ENCODE data around the gene DPYD. TPM values are rescaled to one million over a fixed set of nuclear protein-coding genes. Genes with fewer than 3 reads are reported as not detected.

DPYD gene
- total and polyA plus RNA-seq, 7 donors = 6.0 to 56.1 (median 40.2) TPM

- Histone ChIP-seq H3K36me3 (no peaks in the 10 kb centered on the region), H3K27ac (no peak overlapping the region), H3K4me3 (no peak overlapping the region), H3K9me3 (no peaks in the 10 kb centered on the region), H3K27me3 (no peaks in the 10 kb centered on the region), H3K4me1 (peaks cover 0 to 5% (median 0%) of the 10 kb centered on the region in 4 donors)
- 64 to 82% methylated on average over 1 of the region's 1 CpG for WGBS, 2 donors
- no peak for DNase-seq
- TF ChIP-seq POLR2A (IDR thresholded peaks at IDR 0.05) (no peak), CTCF (IDR thresholded peaks at IDR 0.05) (no peak), EP300 (IDR thresholded peaks at IDR 0.05) (no peak), POLR2AphosphoS5 (IDR thresholded peaks at IDR 0.05) (no peak)
- intact Hi-C loops (cut with DNase I) = no loop called here
Measured at GRCh38 chr1:97832481-97832880, 88.4 kb downstream of the DPYD start.

- Histone ChIP-seq H3K36me3 (no peaks in the 10 kb centered on the region), H3K27me3 (no peaks in the 10 kb centered on the region), H3K4me1 (peaks cover 0 to 5% (median 0%) of the 10 kb centered on the region in 4 donors), H3K4me3 (no peak overlapping the region), H3K27ac (no peak overlapping the region), H3K9me3 (no peaks in the 10 kb centered on the region)
- intact Hi-C loops (cut with DNase I) = no loop called here
- TF ChIP-seq POLR2AphosphoS5 (IDR thresholded peaks at IDR 0.05) (no peak), EP300 (IDR thresholded peaks at IDR 0.05) (no peak), CTCF (IDR thresholded peaks at IDR 0.05) (no peak), POLR2A (IDR thresholded peaks at IDR 0.05) (no peak)
- DNase-seq = no peak
- 62 to 91% methylated on average over 3 of the region's 3 CpGs for WGBS, 2 donors
Measured at GRCh38 chr1:97827887-97828286, 92.9 kb downstream of the DPYD start.

- Histone ChIP-seq H3K4me3 (no peak overlapping the region), H3K36me3 (no peaks in the 10 kb centered on the region), H3K9me3 (no peaks in the 10 kb centered on the region), H3K27ac (no peak overlapping the region), H3K27me3 (no peaks in the 10 kb centered on the region), H3K4me1 (no peaks in the 10 kb centered on the region)
- TF ChIP-seq CTCF (IDR thresholded peaks at IDR 0.05) (no peak), POLR2AphosphoS5 (IDR thresholded peaks at IDR 0.05) (no peak)
- no peak for DNase-seq
- intact Hi-C loops (cut with DNase I) = no loop called here
Measured at GRCh38 chr1:97826820-97827219, 94.0 kb downstream of the DPYD start.

- intact Hi-C loops (cut with DNase I) = no loop called here
- no peak overlapping the region for H3K27ac ChIP-seq
- no peaks in the 10 kb centered on the region for H3K36me3 ChIP-seq
- no peak overlapping the region for H3K4me3 ChIP-seq
- no peaks in the 10 kb centered on the region for H3K9me3 ChIP-seq
- TF ChIP-seq POLR2A (IDR thresholded peaks at IDR 0.05) (no peak), EP300 (IDR thresholded peaks at IDR 0.05) (no peak), POLR2AphosphoS5 (IDR thresholded peaks at IDR 0.05) (no peak), CTCF (IDR thresholded peaks at IDR 0.05) (no peak)
- DNase-seq = no peak
- no peaks in the 10 kb centered on the region for H3K27me3 ChIP-seq
- H3K4me1 ChIP-seq = no peaks in the 10 kb centered on the region
- 84% methylated on average over 5 of the region's 5 CpGs for WGBS, 2 donors
Measured at GRCh38 chr1:97824624-97825023, 96.2 kb downstream of the DPYD start.

DNA sequence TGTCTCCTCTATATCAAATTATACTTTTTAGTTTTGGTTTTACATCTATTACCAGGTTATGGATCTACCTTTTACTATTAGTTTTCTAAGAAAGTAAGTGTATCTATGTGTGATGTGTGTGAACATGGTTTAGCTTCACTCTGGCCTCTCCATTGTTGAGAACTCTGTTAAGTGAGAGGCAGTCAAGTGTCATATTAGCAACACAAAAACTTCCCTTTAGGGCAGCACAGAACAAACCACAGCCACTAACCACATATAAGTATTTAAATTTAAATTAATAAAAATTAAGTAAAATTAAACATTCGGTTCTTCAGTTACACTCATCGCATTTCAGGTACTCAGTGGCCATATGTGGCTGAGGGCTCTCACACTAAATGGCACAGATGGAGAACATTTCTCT, 96.6 kb downstream of the DPYD start:
- no peaks in the 10 kb centered on the region for H3K27me3 ChIP-seq
- H3K36me3 ChIP-seq = no peaks in the 10 kb centered on the region
- no peak overlapping the region for H3K27ac ChIP-seq
- H3K4me3 ChIP-seq = no peak overlapping the region
- no peak for TF ChIP-seq POLR2A (IDR thresholded peaks at IDR 0.05)
- TF ChIP-seq CTCF (IDR thresholded peaks at IDR 0.05) = no peak
- no peak for TF ChIP-seq POLR2AphosphoS5 (IDR thresholded peaks at IDR 0.05)
- no peak for TF ChIP-seq EP300 (IDR thresholded peaks at IDR 0.05)
- DNase-seq = no peak
- intact Hi-C loops (cut with DNase I) = no loop called here
- H3K4me1 ChIP-seq = no peaks in the 10 kb centered on the region
- WGBS, 2 donors = 91 to 96% methylated on average over 2 of the region's 2 CpGs
- H3K9me3 ChIP-seq = no peaks in the 10 kb centered on the region

All from sigmoid colon (tissue), 7 donors.